MM.1S (cell line): ENCODE results near the gene TMEM81.

Experiments
- EZH2 ChIP-seq: fragments of 300-600 bp; sonication (generic); optimal IDR thresholded peaks from 2 replicates; pipeline ENCODE3; 2017; ENCODE audit warnings: low read depth, mild to moderate bottlenecking, antibody characterized with exemption, low read length, mixed read lengths
- TF ChIP-seq, protein P1 (sequence below): fragments of 300-600 bp; sonication (generic); IDR thresholded peaks from 2 replicates; pipeline ENCODE4 v1.5.1; 2016; ENCODE audit warnings: antibody characterized with exemption, low read length, mixed read lengths

DNA sequence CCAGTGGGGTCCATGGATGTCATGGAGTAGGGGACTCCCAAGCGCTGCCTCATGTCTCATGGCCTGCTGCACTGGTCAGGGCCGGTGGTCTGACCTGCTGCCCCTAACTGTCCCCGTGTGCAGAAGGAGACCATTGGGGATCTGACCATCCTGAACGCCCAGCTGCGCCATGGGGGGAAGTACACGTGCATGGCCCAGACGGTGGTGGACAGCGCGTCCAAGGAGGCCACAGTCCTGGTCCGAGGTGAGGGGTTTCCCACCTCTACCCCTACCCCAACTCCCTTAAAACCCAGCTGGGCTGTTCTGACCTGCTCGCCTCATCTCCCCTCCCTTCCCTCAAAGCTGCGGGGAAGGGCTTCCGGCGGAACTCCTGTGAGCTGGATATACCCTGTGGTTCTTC is 18.6 kb downstream of the TMEM81 start:
- TF ChIP-seq, protein P1, sequence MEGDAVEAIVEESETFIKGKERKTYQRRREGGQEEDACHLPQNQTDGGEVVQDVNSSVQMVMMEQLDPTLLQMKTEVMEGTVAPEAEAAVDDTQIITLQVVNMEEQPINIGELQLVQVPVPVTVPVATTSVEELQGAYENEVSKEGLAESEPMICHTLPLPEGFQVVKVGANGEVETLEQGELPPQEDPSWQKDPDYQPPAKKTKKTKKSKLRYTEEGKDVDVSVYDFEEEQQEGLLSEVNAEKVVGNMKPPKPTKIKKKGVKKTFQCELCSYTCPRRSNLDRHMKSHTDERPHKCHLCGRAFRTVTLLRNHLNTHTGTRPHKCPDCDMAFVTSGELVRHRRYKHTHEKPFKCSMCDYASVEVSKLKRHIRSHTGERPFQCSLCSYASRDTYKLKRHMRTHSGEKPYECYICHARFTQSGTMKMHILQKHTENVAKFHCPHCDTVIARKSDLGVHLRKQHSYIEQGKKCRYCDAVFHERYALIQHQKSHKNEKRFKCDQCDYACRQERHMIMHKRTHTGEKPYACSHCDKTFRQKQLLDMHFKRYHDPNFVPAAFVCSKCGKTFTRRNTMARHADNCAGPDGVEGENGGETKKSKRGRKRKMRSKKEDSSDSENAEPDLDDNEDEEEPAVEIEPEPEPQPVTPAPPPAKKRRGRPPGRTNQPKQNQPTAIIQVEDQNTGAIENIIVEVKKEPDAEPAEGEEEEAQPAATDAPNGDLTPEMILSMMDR, result no peak
- TF ChIP-seq EZH2, result no peak
